ENCODE measurements around the gene CEP76. TPM values are rescaled to one million over a fixed set of nuclear protein-coding genes. Genes with fewer than 3 reads are reported as not detected.
"Not testable (repeated sequence)": the region's sequence is repeated elsewhere in the genome, so short reads cannot be mapped to it uniquely, and the experiment has no call there.

CEP76 gene
- total RNA-seq, 1 experiment from 2014 or later, result 26.4 TPM

- no peaks in the 10 kb centered on the region for H3K27me3 Mint-ChIP-seq (ENCODE audit: insufficient read depth, unreplicated experiment)
- no peak for DNase-seq
- ChIA-PET CTCF (no interaction called here), POLR2A (no interaction called here)
- H3K9me3 Mint-ChIP-seq (ENCODE audit: unreplicated experiment), result no peaks in the 10 kb centered on the region
- H3K4me1 Mint-ChIP-seq (ENCODE audit: low read depth, unreplicated experiment), result peaks cover 16% of the 10 kb centered on the region
- Histone ChIP-seq H3K4me3 (ENCODE audit: low read depth, low read length) (no peak overlapping the region), H3K27me3 (replicated peaks; ENCODE audit: control insufficient read depth, insufficient read depth, low read length) (no peaks in the 10 kb centered on the region), H3K4me1 (0 out of 2 replicates have a peak, but pooled peaks cover 6% of the 10 kb centered on the region), H3K9me3 (no peaks in the 10 kb centered on the region), H3K36me3 (ENCODE audit: control insufficient read depth, insufficient read depth, low read length) (no peaks in the 10 kb centered on the region)
- H3K27ac Mint-ChIP-seq (ENCODE audit: unreplicated experiment), result no peak overlapping the region
- no TSS peak for BruUV-seq (replicated peaks)
- H3K4me3 Mint-ChIP-seq (ENCODE audit: unreplicated experiment), result no peak overlapping the region
- H3K36me3 Mint-ChIP-seq (ENCODE audit: insufficient read depth, unreplicated experiment), result no peaks in the 10 kb centered on the region
- no peak for TF ChIP-seq CTCF (IDR thresholded peaks at IDR 0.05; ENCODE audit: insufficient read depth in 1 of 2, low read depth in 1 of 2, low read length in 1 of 2, severe bottlenecking in 1 of 2, unreplicated experiment in 1 of 2)
- intact Hi-C loops (cut with micrococcal nuclease; ENCODE audit: unreplicated experiment), result no loop called here
Measured at GRCh38 chr18:12647773-12648172, 54.8 kb downstream of the CEP76 start.

- Histone ChIP-seq H3K36me3 (ENCODE audit: control insufficient read depth, insufficient read depth, low read length) (no peaks in the 10 kb centered on the region), H3K4me1 (0 out of 2 replicates have a peak, but pooled peaks cover 6% of the 10 kb centered on the region), H3K4me3 (ENCODE audit: low read depth, low read length) (no peak overlapping the region), H3K27me3 (replicated peaks; ENCODE audit: control insufficient read depth, insufficient read depth, low read length) (no peaks in the 10 kb centered on the region), H3K9me3 (no peaks in the 10 kb centered on the region)
- H3K4me1 Mint-ChIP-seq (ENCODE audit: low read depth, unreplicated experiment), result peaks cover 12% of the 10 kb centered on the region
- ChIA-PET POLR2A (no interaction called here), CTCF (no interaction called here)
- intact Hi-C loops (cut with micrococcal nuclease; ENCODE audit: unreplicated experiment), result no loop called here
- no peaks in the 10 kb centered on the region for H3K36me3 Mint-ChIP-seq (ENCODE audit: insufficient read depth, unreplicated experiment)
- BruUV-seq (replicated peaks), result no TSS peak
- no peak for TF ChIP-seq CTCF (IDR thresholded peaks at IDR 0.05; ENCODE audit: insufficient read depth in 1 of 2, low read depth in 1 of 2, low read length in 1 of 2, severe bottlenecking in 1 of 2, unreplicated experiment in 1 of 2)
- no peaks in the 10 kb centered on the region for H3K27me3 Mint-ChIP-seq (ENCODE audit: insufficient read depth, unreplicated experiment)
- H3K9me3 Mint-ChIP-seq (ENCODE audit: unreplicated experiment), result no peaks in the 10 kb centered on the region
- no peak overlapping the region for H3K27ac Mint-ChIP-seq (ENCODE audit: unreplicated experiment)
- no peak for DNase-seq
- H3K4me3 Mint-ChIP-seq (ENCODE audit: unreplicated experiment), result no peak overlapping the region
Measured at GRCh38 chr18:12645751-12646203, 56.7 kb downstream of the CEP76 start.

GRCh38 chr18:12645254-12645653 lies 57.3 kb downstream of the CEP76 start:
- no peak for TF ChIP-seq CTCF (IDR thresholded peaks at IDR 0.05; ENCODE audit: insufficient read depth in 1 of 2, low read depth in 1 of 2, low read length in 1 of 2, severe bottlenecking in 1 of 2, unreplicated experiment in 1 of 2)
- Histone ChIP-seq H3K9me3 (no peaks in the 10 kb centered on the region), H3K27me3 (replicated peaks; ENCODE audit: control insufficient read depth, insufficient read depth, low read length) (no peaks in the 10 kb centered on the region), H3K36me3 (ENCODE audit: control insufficient read depth, insufficient read depth, low read length) (no peaks in the 10 kb centered on the region), H3K4me3 (ENCODE audit: low read depth, low read length) (no peak overlapping the region), H3K4me1 (peaks cover 8% of the 10 kb centered on the region)
- Mint-ChIP-seq H3K36me3 (ENCODE audit: insufficient read depth, unreplicated experiment) (no peaks in the 10 kb centered on the region), H3K9me3 (ENCODE audit: unreplicated experiment) (no peaks in the 10 kb centered on the region), H3K4me1 (ENCODE audit: low read depth, unreplicated experiment) (peaks cover 18% of the 10 kb centered on the region), H3K4me3 (ENCODE audit: unreplicated experiment) (no peak overlapping the region), H3K27ac (ENCODE audit: unreplicated experiment) (no peak overlapping the region), H3K27me3 (ENCODE audit: insufficient read depth, unreplicated experiment) (no peaks in the 10 kb centered on the region)
- no TSS peak for BruUV-seq (replicated peaks)
- intact Hi-C loops (cut with micrococcal nuclease; ENCODE audit: unreplicated experiment), result no loop called here
- POLR2A ChIA-PET, result no interaction called here
- CTCF ChIA-PET, result no interaction called here
- DNase-seq, result no peak

- BruUV-seq (replicated peaks); H3K36me3 Mint-ChIP-seq (ENCODE audit: insufficient read depth, unreplicated experiment); H3K4me3 ChIP-seq (ENCODE audit: low read depth, low read length); H3K27ac Mint-ChIP-seq (ENCODE audit: unreplicated experiment); POLR2A ChIA-PET; intact Hi-C loops (cut with micrococcal nuclease; ENCODE audit: unreplicated experiment); H3K4me1 ChIP-seq; H3K27me3 ChIP-seq (replicated peaks; ENCODE audit: control insufficient read depth, insufficient read depth, low read length); H3K9me3 ChIP-seq; H3K27me3 Mint-ChIP-seq (ENCODE audit: insufficient read depth, unreplicated experiment); CTCF ChIA-PET; H3K36me3 ChIP-seq (ENCODE audit: control insufficient read depth, insufficient read depth, low read length); H3K9me3 Mint-ChIP-seq (ENCODE audit: unreplicated experiment); DNase-seq; H3K4me3 Mint-ChIP-seq (ENCODE audit: unreplicated experiment): not testable (repeated sequence)
- H3K4me1 Mint-ChIP-seq (ENCODE audit: low read depth, unreplicated experiment), result peaks cover 20% of the 10 kb centered on the region
Measured at GRCh38 chr18:12643756-12644155, 58.8 kb downstream of the CEP76 start.

Measured in Caco-2 (cell line).